GM12892 (cell line): Measurements from ENCODE around the gene COPS8.

Experiments used
- POLR2A ChIP-seq: IDR thresholded peaks from 2 replicates; pipeline ENCODE4 v1.6.1; 2011; ENCODE audit warnings: low read depth, low read length, control low read depth
- TAF1 ChIP-seq: IDR thresholded peaks from 2 replicates; pipeline ENCODE4 v1.6.1; 2011; ENCODE audit warnings: low read depth, mild to moderate bottlenecking, control low read depth, low read length, borderline replicate concordance

GRCh38 chr2:237074211-237074993, 11.3 kb upstream of the COPS8 start:
- TF ChIP-seq TAF1 (no peak), POLR2A (no peak)
